A673 (cell line): ENCODE measurements around the gene PBX1. TPM values are rescaled to one million over a fixed set of nuclear protein-coding genes. Genes with fewer than 3 reads are reported as not detected.

Experiments
- BruUV-seq: library from RNA; stranded (reverse); fragments of 400-500 nt; replicated peaks from 2 replicates; lab custom pipeline; 2021; lab: Mats Ljungman, UMichigan
- CTCF ChIA-PET: fragments of 300-600 bp; sonication (Branson Sonifier 250); formaldehyde crosslinking; loops from one replicate; lab custom pipeline; 2022; ENCODE audit warnings: antibody characterized with exemption; lab: Charles Lee
- POLR2A ChIA-PET: fragments of 300-600 bp; sonication (Branson Sonifier 250); formaldehyde crosslinking; loops from one replicate; lab custom pipeline; 2022; ENCODE audit warnings: antibody characterized with exemption; ENCODE audit not compliant: low non-redundant PET; lab: Charles Lee
- DNase-seq: peaks from one replicate; pipeline ENCODE4 v3.0.0-alpha.2; 2015; ENCODE audit warnings: low spot score
- H3K27ac ChIP-seq: fragments of 200-600 bp; sonication (generic); 2 replicates; pipeline ENCODE4 v1.5.1; 2016; ENCODE audit warnings: mixed run types, low read depth, mild to moderate bottlenecking, mixed read lengths, antibody characterized with exemption, low read length; ENCODE audit not compliant: poor library complexity, severe bottlenecking
- H3K27me3 ChIP-seq: fragments of 200-600 bp; sonication (generic); replicated peaks from 2 replicates; pipeline ENCODE4 v1.6.1; 2017; ENCODE audit warnings: mixed run types, low read depth, mild to moderate bottlenecking, mixed read lengths, antibody characterized with exemption, low read length; ENCODE audit not compliant: insufficient read depth, poor library complexity
- H3K36me3 ChIP-seq: fragments of 200-600 bp; sonication (generic); 2 replicates; pipeline ENCODE4 v1.6.1; 2016; ENCODE audit warnings: mixed run types, mild to moderate bottlenecking, mixed read lengths, antibody characterized with exemption, low read length; ENCODE audit not compliant: insufficient read depth, poor library complexity, severe bottlenecking
- H3K4me1 ChIP-seq: fragments of 200-600 bp; sonication (generic); 2 replicates; pipeline ENCODE4 v1.6.1; 2017; ENCODE audit warnings: mixed run types, mild to moderate bottlenecking, mixed read lengths, antibody characterized with exemption, low read length; ENCODE audit not compliant: insufficient read depth, poor library complexity, severe bottlenecking
- H3K4me3 ChIP-seq: fragments of 200-600 bp; sonication (generic); 2 replicates; pipeline ENCODE4 v1.5.1; 2016; ENCODE audit warnings: low read depth, mixed run types, mild to moderate bottlenecking, mixed read lengths, low read length; ENCODE audit not compliant: poor library complexity, severe bottlenecking
- H3K9me3 ChIP-seq: fragments of 200-600 bp; sonication (generic); 2 replicates; pipeline ENCODE4 v1.6.1; 2016; ENCODE audit warnings: mixed run types, low read depth, mild to moderate bottlenecking, mixed read lengths, antibody characterized with exemption, low read length; ENCODE audit not compliant: poor library complexity, severe bottlenecking
- EZH2 ChIP-seq: fragments of 200-600 bp; sonication (generic); IDR thresholded peaks from 2 replicates; pipeline ENCODE4 v1.6.1; 2017; ENCODE audit warnings: borderline replicate concordance, low read depth, mild to moderate bottlenecking, mixed read lengths, antibody characterized with exemption, low read length; ENCODE audit not compliant: poor library complexity, severe bottlenecking
- intact Hi-C: fragments of 100-400 bp; cut with micrococcal nuclease; formaldehyde crosslinking; loops from one replicate; pipeline ENCODE4 v1.10.0; 2022; ENCODE audit not compliant: unreplicated experiment
- total RNA-seq: library from RNA; stranded (reverse); gene quantifications from 2 replicates; pipeline ENCODE4 v1.2.3, GENCODE V29; 2021
- TF ChIP-seq, protein P1 (sequence below): fragments of 300-800, 200-600 bp; sonication (generic); conservative IDR thresholded peaks from 2 replicates; pipeline ENCODE4 v1.5.1; 2017; ENCODE audit warnings: low read depth, mild to moderate bottlenecking, antibody characterized with exemption, low read length, moderate library complexity, mixed read lengths

The PBX1 gene
- total RNA-seq, 1 experiment from 2014 or later, result 51.5 TPM

DNA sequence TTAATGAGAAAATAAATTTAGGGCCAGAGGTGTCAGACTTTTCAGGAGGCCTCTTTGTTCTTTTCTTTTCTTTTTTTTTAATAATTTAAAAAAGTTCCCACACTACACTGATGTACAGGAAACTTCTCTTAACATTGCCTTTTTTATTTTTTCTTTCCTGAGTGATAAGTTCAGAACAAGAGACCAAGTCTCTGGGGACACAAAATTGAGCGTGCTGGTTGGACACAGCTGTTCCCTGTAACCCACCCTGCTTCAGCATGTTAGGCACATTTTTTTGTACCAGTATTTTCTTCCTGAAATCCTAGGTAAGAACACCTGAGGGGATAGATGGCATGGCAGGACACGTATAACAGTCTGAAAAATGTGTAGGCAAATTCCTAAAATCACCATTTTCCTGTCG is 50.1 kb downstream of the PBX1 start:
- DNase-seq, result no peak
- peaks cover 28% of the 10 kb centered on the region for H3K4me1 ChIP-seq
- no peaks in the 10 kb centered on the region for H3K9me3 ChIP-seq
- ChIA-PET POLR2A (no interaction called here), CTCF (no interaction called here)
- intact Hi-C loops, result no loop called here
- no peak overlapping the region for H3K27ac ChIP-seq
- no TSS peak for BruUV-seq
- H3K4me3 ChIP-seq, result no peak overlapping the region
- H3K36me3 ChIP-seq, result peaks cover 3% of the 10 kb centered on the region
- H3K27me3 ChIP-seq, result no peaks in the 10 kb centered on the region
- TF ChIP-seq, protein P1, sequence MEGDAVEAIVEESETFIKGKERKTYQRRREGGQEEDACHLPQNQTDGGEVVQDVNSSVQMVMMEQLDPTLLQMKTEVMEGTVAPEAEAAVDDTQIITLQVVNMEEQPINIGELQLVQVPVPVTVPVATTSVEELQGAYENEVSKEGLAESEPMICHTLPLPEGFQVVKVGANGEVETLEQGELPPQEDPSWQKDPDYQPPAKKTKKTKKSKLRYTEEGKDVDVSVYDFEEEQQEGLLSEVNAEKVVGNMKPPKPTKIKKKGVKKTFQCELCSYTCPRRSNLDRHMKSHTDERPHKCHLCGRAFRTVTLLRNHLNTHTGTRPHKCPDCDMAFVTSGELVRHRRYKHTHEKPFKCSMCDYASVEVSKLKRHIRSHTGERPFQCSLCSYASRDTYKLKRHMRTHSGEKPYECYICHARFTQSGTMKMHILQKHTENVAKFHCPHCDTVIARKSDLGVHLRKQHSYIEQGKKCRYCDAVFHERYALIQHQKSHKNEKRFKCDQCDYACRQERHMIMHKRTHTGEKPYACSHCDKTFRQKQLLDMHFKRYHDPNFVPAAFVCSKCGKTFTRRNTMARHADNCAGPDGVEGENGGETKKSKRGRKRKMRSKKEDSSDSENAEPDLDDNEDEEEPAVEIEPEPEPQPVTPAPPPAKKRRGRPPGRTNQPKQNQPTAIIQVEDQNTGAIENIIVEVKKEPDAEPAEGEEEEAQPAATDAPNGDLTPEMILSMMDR, result no peak
- no peak for TF ChIP-seq EZH2

DNA sequence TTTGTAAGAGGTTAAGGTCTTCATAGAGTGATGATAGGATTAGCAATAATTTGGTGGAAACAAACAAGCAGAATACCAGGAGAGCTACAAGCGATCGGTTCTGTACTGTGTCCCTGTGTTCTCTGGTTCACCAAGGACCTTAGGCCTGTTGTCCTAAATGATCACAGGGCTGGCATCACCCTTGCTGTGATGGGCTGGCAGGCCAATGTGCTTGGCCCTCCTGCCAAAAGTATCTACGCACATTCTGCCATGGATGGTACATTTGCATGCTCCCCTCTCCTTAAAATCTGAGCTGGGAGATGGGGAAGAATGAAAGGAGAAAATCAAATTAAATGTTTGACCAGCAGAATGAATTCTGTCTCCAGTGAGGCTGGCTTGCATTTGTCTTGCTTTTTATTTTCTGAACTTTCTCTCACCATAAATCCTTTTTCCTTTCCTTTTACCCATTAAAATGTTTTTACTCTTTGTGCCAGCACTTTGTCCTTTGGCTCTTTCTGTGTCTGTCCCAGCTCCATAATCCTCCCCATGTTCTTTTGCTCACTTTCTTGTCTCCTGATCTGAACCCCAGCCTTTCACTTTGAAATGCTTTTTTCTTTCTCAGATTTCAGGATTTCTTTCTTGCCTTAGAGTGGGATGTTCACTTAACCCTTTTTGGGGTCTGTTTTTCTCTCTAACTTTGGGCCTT is 51.7 kb downstream of the PBX1 start:
- Histone ChIP-seq H3K27ac (no peak overlapping the region), H3K4me1 (peaks cover 22% of the 10 kb centered on the region), H3K9me3 (no peaks in the 10 kb centered on the region), H3K4me3 (no peak overlapping the region), H3K36me3 (peaks cover 3% of the 10 kb centered on the region), H3K27me3 (no peaks in the 10 kb centered on the region)
- BruUV-seq, result no TSS peak
- ChIA-PET CTCF (no interaction called here), POLR2A (no interaction called here)
- TF ChIP-seq, protein P1, result no peak
- no peak for TF ChIP-seq EZH2
- intact Hi-C loops, result no loop called here
- no peak for DNase-seq

GRCh38 chr1:164611754-164612642 is 53.0 kb downstream of the PBX1 start:
- POLR2A ChIA-PET, result no interaction called here
- Histone ChIP-seq H3K36me3 (no peaks in the 10 kb centered on the region), H3K9me3 (no peaks in the 10 kb centered on the region), H3K4me1 (peaks cover 24% of the 10 kb centered on the region), H3K4me3 (no peak overlapping the region), H3K27me3 (no peaks in the 10 kb centered on the region), H3K27ac (no peak overlapping the region)
- intact Hi-C loops, result no loop called here
- no TSS peak for BruUV-seq
- peak; percentile 42 for DNase-seq
- TF ChIP-seq, protein P1, result no peak
- no peak for TF ChIP-seq EZH2
- CTCF ChIA-PET, result no interaction called here
